ENCODE measurements around the gene ECPAS. TPM values are rescaled to one million over a fixed set of nuclear protein-coding genes. Genes with fewer than 3 reads are reported as not detected.

ECPAS gene
- polyA plus RNA-seq, 1 donor (not counting 4 experiments of a cell fraction or from before 2014, with no cell fraction given) = 53.5 TPM

DNA sequence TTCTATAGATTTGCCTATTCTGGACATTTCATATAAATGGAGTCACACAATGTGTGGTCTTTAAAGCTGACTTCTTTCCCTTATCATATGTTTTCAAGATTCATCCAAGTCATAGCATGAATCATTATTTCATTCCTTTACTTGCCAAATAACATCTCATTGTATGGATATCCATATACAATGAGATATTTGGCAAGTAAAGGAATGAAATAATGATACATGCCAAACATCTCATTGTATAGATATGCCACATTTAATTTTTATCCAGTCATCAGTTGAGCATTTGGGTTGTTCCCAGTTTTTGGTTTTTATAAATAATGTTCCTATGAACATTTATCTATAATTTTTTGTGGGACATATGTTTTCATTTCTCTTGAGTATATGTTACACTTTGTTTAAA is 133.6 kb downstream of the ECPAS start:
- DNase-seq (ENCODE audit: low read depth, low spot score) = no peak
- no peak overlapping the region for H2AFZ ChIP-seq (ENCODE audit: control insufficient read depth, low read length)

DNA sequence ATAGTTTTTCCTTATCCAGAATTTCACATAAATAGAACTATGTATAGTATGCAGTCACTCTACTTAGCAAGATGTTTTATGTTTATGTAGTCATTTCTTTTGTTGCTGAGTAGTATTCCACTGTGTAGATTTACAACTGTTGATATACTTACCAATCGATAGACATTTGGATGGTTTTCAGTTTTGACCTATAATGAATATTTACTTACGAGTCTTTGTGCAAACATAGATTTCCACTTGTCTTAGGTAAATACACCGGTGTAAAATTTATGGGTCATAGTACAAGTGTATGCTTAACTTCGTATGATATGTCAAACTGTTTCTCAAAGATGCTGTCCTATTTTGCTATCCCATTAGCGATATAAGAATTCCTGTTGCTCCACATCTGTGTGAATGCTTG is 134.4 kb downstream of the ECPAS start:
- no peaks in the 10 kb centered on the region for H3K36me3 ChIP-seq (ENCODE audit: control insufficient read depth in 2 of 2, extremely low read depth in 1 of 2, insufficient read depth in 2 of 2, low read length in 2 of 2)
- H3K4me3 ChIP-seq (ENCODE audit: control insufficient read depth in 2 of 3, extremely low read depth in 1 of 3, insufficient read depth in 2 of 3, low read depth in 1 of 3, low read length in 3 of 3) = no peak overlapping the region
- no peaks in the 10 kb centered on the region for H4K20me1 ChIP-seq (ENCODE audit: control insufficient read depth, extremely low read depth, insufficient read depth, low read length)
- no peak overlapping the region for H2AFZ ChIP-seq (ENCODE audit: control insufficient read depth, low read length)
- H3K27ac ChIP-seq (ENCODE audit: control insufficient read depth, insufficient read depth, low read length) = no peak overlapping the region
- no peaks in the 10 kb centered on the region for H3K9me1 ChIP-seq (ENCODE audit: control insufficient read depth, extremely low read depth, insufficient read depth, low read length)
- dilution Hi-C loops (cut with MboI; ENCODE audit: extremely low pct_ligation_motif_present, low sequenced_read_pairs) = no loop called here
- no peak overlapping the region for H3K4me2 ChIP-seq (ENCODE audit: control insufficient read depth, extremely low read depth, insufficient read depth, low read depth, low read length)
- H3K4me1 ChIP-seq (ENCODE audit: control insufficient read depth, extremely low read depth, insufficient read depth, low read length) = no peaks in the 10 kb centered on the region
- H3K9me3 ChIP-seq (ENCODE audit: control insufficient read depth, low read depth, low read length) = no peaks in the 10 kb centered on the region
- H3K9ac ChIP-seq (ENCODE audit: control insufficient read depth, extremely low read depth, insufficient read depth, low read length) = no peak overlapping the region
- no peaks in the 10 kb centered on the region for H3K79me2 ChIP-seq (ENCODE audit: control insufficient read depth, insufficient read depth, low read length)
- DNase-seq (ENCODE audit: low read depth, low spot score) = no peak
- no peak for FAIRE-seq
- H3K27me3 ChIP-seq (ENCODE audit: control insufficient read depth, extremely low read depth, insufficient read depth, low read length) = no peaks in the 10 kb centered on the region
- TF ChIP-seq, protein P1, sequence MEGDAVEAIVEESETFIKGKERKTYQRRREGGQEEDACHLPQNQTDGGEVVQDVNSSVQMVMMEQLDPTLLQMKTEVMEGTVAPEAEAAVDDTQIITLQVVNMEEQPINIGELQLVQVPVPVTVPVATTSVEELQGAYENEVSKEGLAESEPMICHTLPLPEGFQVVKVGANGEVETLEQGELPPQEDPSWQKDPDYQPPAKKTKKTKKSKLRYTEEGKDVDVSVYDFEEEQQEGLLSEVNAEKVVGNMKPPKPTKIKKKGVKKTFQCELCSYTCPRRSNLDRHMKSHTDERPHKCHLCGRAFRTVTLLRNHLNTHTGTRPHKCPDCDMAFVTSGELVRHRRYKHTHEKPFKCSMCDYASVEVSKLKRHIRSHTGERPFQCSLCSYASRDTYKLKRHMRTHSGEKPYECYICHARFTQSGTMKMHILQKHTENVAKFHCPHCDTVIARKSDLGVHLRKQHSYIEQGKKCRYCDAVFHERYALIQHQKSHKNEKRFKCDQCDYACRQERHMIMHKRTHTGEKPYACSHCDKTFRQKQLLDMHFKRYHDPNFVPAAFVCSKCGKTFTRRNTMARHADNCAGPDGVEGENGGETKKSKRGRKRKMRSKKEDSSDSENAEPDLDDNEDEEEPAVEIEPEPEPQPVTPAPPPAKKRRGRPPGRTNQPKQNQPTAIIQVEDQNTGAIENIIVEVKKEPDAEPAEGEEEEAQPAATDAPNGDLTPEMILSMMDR (optimal IDR thresholded peaks at IDR 0.05 in 1 of 3, IDR thresholded peaks at IDR 0.05 in 1 of 3, conservative IDR thresholded peaks at IDR 0.05 in 1 of 3; ENCODE audit: extremely low read depth in 1 of 3, insufficient read depth in 2 of 3, low read length in 3 of 3) = no peak
- TF ChIP-seq EZH2 (IDR thresholded peaks at IDR 0.05; ENCODE audit: low read length) = no peak

More for the DNA sequence above, 133.6 kb downstream of the ECPAS start:
- H4K20me1 ChIP-seq (ENCODE audit: control insufficient read depth, extremely low read depth, insufficient read depth, low read length) = no peaks in the 10 kb centered on the region
- no peaks in the 10 kb centered on the region for H3K4me1 ChIP-seq (ENCODE audit: control insufficient read depth, extremely low read depth, insufficient read depth, low read length)
- FAIRE-seq = no peak
- H3K4me3 ChIP-seq (ENCODE audit: control insufficient read depth in 2 of 3, extremely low read depth in 1 of 3, insufficient read depth in 2 of 3, low read depth in 1 of 3, low read length in 3 of 3) = no peak overlapping the region
- no peaks in the 10 kb centered on the region for H3K79me2 ChIP-seq (ENCODE audit: control insufficient read depth, insufficient read depth, low read length)
- no peak overlapping the region for H3K9ac ChIP-seq (ENCODE audit: control insufficient read depth, extremely low read depth, insufficient read depth, low read length)
- no peaks in the 10 kb centered on the region for H3K36me3 ChIP-seq (ENCODE audit: control insufficient read depth in 2 of 2, extremely low read depth in 1 of 2, insufficient read depth in 2 of 2, low read length in 2 of 2)
- no peak overlapping the region for H3K27ac ChIP-seq (ENCODE audit: control insufficient read depth, insufficient read depth, low read length)
- dilution Hi-C loops (cut with MboI; ENCODE audit: extremely low pct_ligation_motif_present, low sequenced_read_pairs) = no loop called here
- no peak overlapping the region for H3K4me2 ChIP-seq (ENCODE audit: control insufficient read depth, extremely low read depth, insufficient read depth, low read depth, low read length)
- H3K27me3 ChIP-seq (ENCODE audit: control insufficient read depth, extremely low read depth, insufficient read depth, low read length) = no peaks in the 10 kb centered on the region
- no peak for TF ChIP-seq EZH2 (IDR thresholded peaks at IDR 0.05; ENCODE audit: low read length)
- TF ChIP-seq, protein P1 (optimal IDR thresholded peaks at IDR 0.05 in 1 of 3, IDR thresholded peaks at IDR 0.05 in 1 of 3, conservative IDR thresholded peaks at IDR 0.05 in 1 of 3; ENCODE audit: extremely low read depth in 1 of 3, insufficient read depth in 2 of 3, low read length in 3 of 3) = no peak
- H3K9me3 ChIP-seq (ENCODE audit: control insufficient read depth, low read depth, low read length) = no peaks in the 10 kb centered on the region
- no peaks in the 10 kb centered on the region for H3K9me1 ChIP-seq (ENCODE audit: control insufficient read depth, extremely low read depth, insufficient read depth, low read length)
